ENCODE results near the gene ANKUB1.

DNA sequence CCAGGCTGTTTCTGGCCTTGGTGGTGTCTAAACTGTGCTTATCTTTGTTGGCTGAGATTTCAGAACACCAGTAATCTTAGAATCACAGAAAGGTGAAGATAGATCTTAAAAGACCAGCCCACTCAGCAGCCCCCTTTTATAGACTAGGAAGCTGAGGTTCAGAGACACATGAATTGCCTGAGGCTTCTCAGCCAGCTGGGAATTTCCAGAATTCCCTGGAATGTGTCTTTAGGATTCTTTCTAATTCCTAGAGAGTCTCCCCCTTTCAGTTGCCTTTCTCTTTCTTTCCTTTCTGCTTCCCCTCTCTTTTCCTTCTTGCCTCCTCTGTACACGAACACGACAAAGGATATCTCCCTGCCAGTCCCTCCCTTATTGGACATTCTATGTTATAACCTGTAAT, 19.5 kb downstream of the ANKUB1 start:
- TF ChIP-seq, protein P1, sequence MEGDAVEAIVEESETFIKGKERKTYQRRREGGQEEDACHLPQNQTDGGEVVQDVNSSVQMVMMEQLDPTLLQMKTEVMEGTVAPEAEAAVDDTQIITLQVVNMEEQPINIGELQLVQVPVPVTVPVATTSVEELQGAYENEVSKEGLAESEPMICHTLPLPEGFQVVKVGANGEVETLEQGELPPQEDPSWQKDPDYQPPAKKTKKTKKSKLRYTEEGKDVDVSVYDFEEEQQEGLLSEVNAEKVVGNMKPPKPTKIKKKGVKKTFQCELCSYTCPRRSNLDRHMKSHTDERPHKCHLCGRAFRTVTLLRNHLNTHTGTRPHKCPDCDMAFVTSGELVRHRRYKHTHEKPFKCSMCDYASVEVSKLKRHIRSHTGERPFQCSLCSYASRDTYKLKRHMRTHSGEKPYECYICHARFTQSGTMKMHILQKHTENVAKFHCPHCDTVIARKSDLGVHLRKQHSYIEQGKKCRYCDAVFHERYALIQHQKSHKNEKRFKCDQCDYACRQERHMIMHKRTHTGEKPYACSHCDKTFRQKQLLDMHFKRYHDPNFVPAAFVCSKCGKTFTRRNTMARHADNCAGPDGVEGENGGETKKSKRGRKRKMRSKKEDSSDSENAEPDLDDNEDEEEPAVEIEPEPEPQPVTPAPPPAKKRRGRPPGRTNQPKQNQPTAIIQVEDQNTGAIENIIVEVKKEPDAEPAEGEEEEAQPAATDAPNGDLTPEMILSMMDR (IDR thresholded peaks at IDR 0.05; ENCODE audit: low read depth, low read length, missing input control), result no peak
- TF ChIP-seq YY1 (IDR thresholded peaks at IDR 0.05) (no peak), RXRA (IDR thresholded peaks at IDR 0.05) (no peak), RAD21 (IDR thresholded peaks at IDR 0.05) (no peak), JUND (IDR thresholded peaks at IDR 0.05) (no peak), TAF1 (conservative IDR thresholded peaks at IDR 0.05) (no peak), EGR1 (IDR thresholded peaks at IDR 0.05; ENCODE audit: low read depth in 2 of 2) (no peak), FOXA1 (IDR thresholded peaks at IDR 0.05) (no peak)
- TF ChIP-seq, protein P2, sequence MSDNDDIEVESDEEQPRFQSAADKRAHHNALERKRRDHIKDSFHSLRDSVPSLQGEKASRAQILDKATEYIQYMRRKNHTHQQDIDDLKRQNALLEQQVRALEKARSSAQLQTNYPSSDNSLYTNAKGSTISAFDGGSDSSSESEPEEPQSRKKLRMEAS (IDR thresholded peaks at IDR 0.05), result no peak
- TF ChIP-seq, protein P3, sequence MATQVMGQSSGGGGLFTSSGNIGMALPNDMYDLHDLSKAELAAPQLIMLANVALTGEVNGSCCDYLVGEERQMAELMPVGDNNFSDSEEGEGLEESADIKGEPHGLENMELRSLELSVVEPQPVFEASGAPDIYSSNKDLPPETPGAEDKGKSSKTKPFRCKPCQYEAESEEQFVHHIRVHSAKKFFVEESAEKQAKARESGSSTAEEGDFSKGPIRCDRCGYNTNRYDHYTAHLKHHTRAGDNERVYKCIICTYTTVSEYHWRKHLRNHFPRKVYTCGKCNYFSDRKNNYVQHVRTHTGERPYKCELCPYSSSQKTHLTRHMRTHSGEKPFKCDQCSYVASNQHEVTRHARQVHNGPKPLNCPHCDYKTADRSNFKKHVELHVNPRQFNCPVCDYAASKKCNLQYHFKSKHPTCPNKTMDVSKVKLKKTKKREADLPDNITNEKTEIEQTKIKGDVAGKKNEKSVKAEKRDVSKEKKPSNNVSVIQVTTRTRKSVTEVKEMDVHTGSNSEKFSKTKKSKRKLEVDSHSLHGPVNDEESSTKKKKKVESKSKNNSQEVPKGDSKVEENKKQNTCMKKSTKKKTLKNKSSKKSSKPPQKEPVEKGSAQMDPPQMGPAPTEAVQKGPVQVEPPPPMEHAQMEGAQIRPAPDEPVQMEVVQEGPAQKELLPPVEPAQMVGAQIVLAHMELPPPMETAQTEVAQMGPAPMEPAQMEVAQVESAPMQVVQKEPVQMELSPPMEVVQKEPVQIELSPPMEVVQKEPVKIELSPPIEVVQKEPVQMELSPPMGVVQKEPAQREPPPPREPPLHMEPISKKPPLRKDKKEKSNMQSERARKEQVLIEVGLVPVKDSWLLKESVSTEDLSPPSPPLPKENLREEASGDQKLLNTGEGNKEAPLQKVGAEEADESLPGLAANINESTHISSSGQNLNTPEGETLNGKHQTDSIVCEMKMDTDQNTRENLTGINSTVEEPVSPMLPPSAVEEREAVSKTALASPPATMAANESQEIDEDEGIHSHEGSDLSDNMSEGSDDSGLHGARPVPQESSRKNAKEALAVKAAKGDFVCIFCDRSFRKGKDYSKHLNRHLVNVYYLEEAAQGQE (IDR thresholded peaks at IDR 0.05), result no peak
- TF ChIP-seq, protein P4, sequence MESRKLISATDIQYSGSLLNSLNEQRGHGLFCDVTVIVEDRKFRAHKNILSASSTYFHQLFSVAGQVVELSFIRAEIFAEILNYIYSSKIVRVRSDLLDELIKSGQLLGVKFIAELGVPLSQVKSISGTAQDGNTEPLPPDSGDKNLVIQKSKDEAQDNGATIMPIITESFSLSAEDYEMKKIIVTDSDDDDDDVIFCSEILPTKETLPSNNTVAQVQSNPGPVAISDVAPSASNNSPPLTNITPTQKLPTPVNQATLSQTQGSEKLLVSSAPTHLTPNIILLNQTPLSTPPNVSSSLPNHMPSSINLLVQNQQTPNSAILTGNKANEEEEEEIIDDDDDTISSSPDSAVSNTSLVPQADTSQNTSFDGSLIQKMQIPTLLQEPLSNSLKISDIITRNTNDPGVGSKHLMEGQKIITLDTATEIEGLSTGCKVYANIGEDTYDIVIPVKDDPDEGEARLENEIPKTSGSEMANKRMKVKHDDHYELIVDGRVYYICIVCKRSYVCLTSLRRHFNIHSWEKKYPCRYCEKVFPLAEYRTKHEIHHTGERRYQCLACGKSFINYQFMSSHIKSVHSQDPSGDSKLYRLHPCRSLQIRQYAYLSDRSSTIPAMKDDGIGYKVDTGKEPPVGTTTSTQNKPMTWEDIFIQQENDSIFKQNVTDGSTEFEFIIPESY (IDR thresholded peaks at IDR 0.05), result no peak
- TF ChIP-seq, protein P5, sequence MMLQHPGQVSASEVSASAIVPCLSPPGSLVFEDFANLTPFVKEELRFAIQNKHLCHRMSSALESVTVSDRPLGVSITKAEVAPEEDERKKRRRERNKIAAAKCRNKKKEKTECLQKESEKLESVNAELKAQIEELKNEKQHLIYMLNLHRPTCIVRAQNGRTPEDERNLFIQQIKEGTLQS (IDR thresholded peaks at IDR 0.05), result no peak

Measured in liver (tissue), 3 donors.